Stimulated activated naive CD8-positive, alpha-beta T cell treated with anti-CD3 and anti-CD28 coated beads, Interleukin-15, Interleukin-2, amounts not matched to agents 100 ng/mL and 50 ng/mL, for 24 hours (primary cell): ENCODE results near the gene FAM171A1.
"Not testable (repeated sequence)": the region's sequence is repeated elsewhere in the genome, so short reads cannot be mapped to it uniquely, and the experiment has no call there.

Experiments
- H3K27ac Mint-ChIP-seq: one replicate; pipeline ENCODE4 v1.8.0; 2021; ENCODE audit warnings: mild to moderate bottlenecking, mixed read lengths
- H3K27me3 Mint-ChIP-seq: one replicate; pipeline ENCODE4 v1.8.0; 2021; ENCODE audit warnings: mixed read lengths
- H3K36me3 Mint-ChIP-seq: one replicate; pipeline ENCODE4 v1.8.0; 2021; ENCODE audit warnings: low read depth, mixed read lengths
- H3K4me1 Mint-ChIP-seq: one replicate; pipeline ENCODE4 v1.8.0; 2021; ENCODE audit warnings: low read depth, mixed read lengths
- H3K4me3 Mint-ChIP-seq: one replicate; pipeline ENCODE4 v1.8.0; 2021; ENCODE audit warnings: mild to moderate bottlenecking, mixed read lengths
- H3K9me3 Mint-ChIP-seq: one replicate; pipeline ENCODE4 v1.8.0; 2021; ENCODE audit warnings: mixed read lengths

The FAM171A1 gene

GRCh38 chr10:15223174-15223573 lies 147.9 kb downstream of the FAM171A1 start:
- Mint-ChIP-seq H3K27me3 (no peaks in the 10 kb centered on the region), H3K9me3 (peaks cover 3% of the 10 kb centered on the region), H3K27ac (no peak overlapping the region), H3K4me3 (no peak overlapping the region), H3K36me3 (no peaks in the 10 kb centered on the region), H3K4me1 (peaks cover 5% of the 10 kb centered on the region)

- no peaks in the 10 kb centered on the region for H3K27me3 Mint-ChIP-seq
- no peaks in the 10 kb centered on the region for H3K36me3 Mint-ChIP-seq
- peaks cover 3% of the 10 kb centered on the region for H3K9me3 Mint-ChIP-seq
- peaks cover 5% of the 10 kb centered on the region for H3K4me1 Mint-ChIP-seq
- H3K27ac Mint-ChIP-seq, result no peak overlapping the region
- no peak overlapping the region for H3K4me3 Mint-ChIP-seq
Measured at GRCh38 chr10:15222511-15222910, 148.6 kb downstream of the FAM171A1 start.

GRCh38 chr10:15220445-15220844 lies 150.6 kb downstream of the FAM171A1 start:
- H3K36me3 Mint-ChIP-seq, result no peaks in the 10 kb centered on the region
- H3K9me3 Mint-ChIP-seq, result peaks cover 3% of the 10 kb centered on the region
- no peak overlapping the region for H3K4me3 Mint-ChIP-seq
- no peaks in the 10 kb centered on the region for H3K27me3 Mint-ChIP-seq
- H3K4me1 Mint-ChIP-seq, result peaks cover 5% of the 10 kb centered on the region
- no peak overlapping the region for H3K27ac Mint-ChIP-seq

- H3K27ac Mint-ChIP-seq, result no peak overlapping the region
Measured at GRCh38 chr10:15216700-15217099, 154.4 kb downstream of the FAM171A1 start.

GRCh38 chr10:15214237-15214636 lies 156.9 kb downstream of the FAM171A1 start:
- peaks cover 23% of the 10 kb centered on the region for H3K4me1 Mint-ChIP-seq
- no peak overlapping the region for H3K27ac Mint-ChIP-seq
- H3K9me3 Mint-ChIP-seq, result no peaks in the 10 kb centered on the region
- no peaks in the 10 kb centered on the region for H3K27me3 Mint-ChIP-seq
- H3K4me3 Mint-ChIP-seq, result no peak overlapping the region
- no peaks in the 10 kb centered on the region for H3K36me3 Mint-ChIP-seq

More at GRCh38 chr10:15216700-15217099, 154.4 kb downstream of the FAM171A1 start:
- Mint-ChIP-seq H3K36me3 (no peaks in the 10 kb centered on the region), H3K4me1 (peaks cover 5% of the 10 kb centered on the region), H3K27me3 (no peaks in the 10 kb centered on the region), H3K4me3 (no peak overlapping the region), H3K9me3 (no peaks in the 10 kb centered on the region)

- peaks cover 30% of the 10 kb centered on the region for H3K4me1 Mint-ChIP-seq
- no peaks in the 10 kb centered on the region for H3K36me3 Mint-ChIP-seq
- H3K27me3 Mint-ChIP-seq, result no peaks in the 10 kb centered on the region
- H3K27ac Mint-ChIP-seq, result no peak overlapping the region
- no peaks in the 10 kb centered on the region for H3K9me3 Mint-ChIP-seq
- no peak overlapping the region for H3K4me3 Mint-ChIP-seq
Measured at GRCh38 chr10:15213461-15213861, 157.6 kb downstream of the FAM171A1 start.

GRCh38 chr10:15211464-15211979 lies 159.6 kb downstream of the FAM171A1 start:
- Mint-ChIP-seq H3K9me3 (no peaks in the 10 kb centered on the region), H3K27ac (no peak overlapping the region), H3K4me3 (no peak overlapping the region), H3K36me3 (no peaks in the 10 kb centered on the region), H3K4me1 (peaks cover 45% of the 10 kb centered on the region), H3K27me3 (no peaks in the 10 kb centered on the region)

- Mint-ChIP-seq H3K36me3 (no peaks in the 10 kb centered on the region), H3K27me3 (no peaks in the 10 kb centered on the region), H3K27ac (no peak overlapping the region), H3K4me1 (peaks cover 47% of the 10 kb centered on the region), H3K4me3 (no peak overlapping the region), H3K9me3 (no peaks in the 10 kb centered on the region)
Measured at GRCh38 chr10:15210521-15210920, 160.6 kb downstream of the FAM171A1 start.

- Mint-ChIP-seq H3K4me3 (no peak overlapping the region), H3K9me3 (no peaks in the 10 kb centered on the region), H3K27ac (no peak overlapping the region), H3K4me1 (peaks cover 47% of the 10 kb centered on the region), H3K36me3 (no peaks in the 10 kb centered on the region), H3K27me3 (no peaks in the 10 kb centered on the region)
Measured at GRCh38 chr10:15209827-15210509, 161.1 kb downstream of the FAM171A1 start.

GRCh38 chr10:15208221-15208620 lies 162.9 kb downstream of the FAM171A1 start:
- H3K27ac Mint-ChIP-seq, result peak overlapping the region; percentile 81
- H3K4me3 Mint-ChIP-seq, result peak overlapping the region; percentile 80
- no peaks in the 10 kb centered on the region for H3K36me3 Mint-ChIP-seq
- H3K4me1 Mint-ChIP-seq, result peaks cover 50% of the 10 kb centered on the region
- H3K9me3 Mint-ChIP-seq, result no peaks in the 10 kb centered on the region
- H3K27me3 Mint-ChIP-seq, result no peaks in the 10 kb centered on the region

GRCh38 chr10:15207410-15207809 lies 163.7 kb downstream of the FAM171A1 start:
- peaks cover 58% of the 10 kb centered on the region for H3K4me1 Mint-ChIP-seq
- not testable (repeated sequence) for H3K9me3 Mint-ChIP-seq, H3K27ac Mint-ChIP-seq, H3K4me3 Mint-ChIP-seq, H3K36me3 Mint-ChIP-seq, H3K27me3 Mint-ChIP-seq

GRCh38 chr10:15202639-15203038 lies 168.4 kb downstream of the FAM171A1 start:
- Mint-ChIP-seq H3K4me3 (no peak overlapping the region), H3K27me3 (no peaks in the 10 kb centered on the region), H3K36me3 (no peaks in the 10 kb centered on the region), H3K27ac (no peak overlapping the region), H3K9me3 (no peaks in the 10 kb centered on the region), H3K4me1 (peaks cover 46% of the 10 kb centered on the region)

GRCh38 chr10:15202301-15202621 lies 168.8 kb downstream of the FAM171A1 start:
- H3K4me1 Mint-ChIP-seq, result peaks cover 46% of the 10 kb centered on the region
- not testable (repeated sequence) for H3K9me3 Mint-ChIP-seq, H3K36me3 Mint-ChIP-seq, H3K27me3 Mint-ChIP-seq, H3K27ac Mint-ChIP-seq, H3K4me3 Mint-ChIP-seq

- Mint-ChIP-seq H3K27me3 (no peaks in the 10 kb centered on the region), H3K27ac (no peak overlapping the region), H3K4me1 (peaks cover 50% of the 10 kb centered on the region), H3K9me3 (no peaks in the 10 kb centered on the region), H3K36me3 (no peaks in the 10 kb centered on the region), H3K4me3 (no peak overlapping the region)
Measured at GRCh38 chr10:15201589-15202300, 169.3 kb downstream of the FAM171A1 start.

GRCh38 chr10:15200626-15201025 lies 170.5 kb downstream of the FAM171A1 start:
- Mint-ChIP-seq H3K9me3 (no peaks in the 10 kb centered on the region), H3K27ac (no peak overlapping the region), H3K4me1 (peaks cover 56% of the 10 kb centered on the region), H3K27me3 (no peaks in the 10 kb centered on the region), H3K4me3 (no peak overlapping the region), H3K36me3 (no peaks in the 10 kb centered on the region)
